ENCODE measurements around the gene TGM1. TPM values are rescaled to one million over a fixed set of nuclear protein-coding genes. Genes with fewer than 3 reads are reported as not detected.

The TGM1 gene
- 0.64 and 2.5 TPM in 2 replicates for total RNA-seq

- no peak for DNase-seq (ENCODE audit: extremely low read depth, low read depth, low spot score)
Observed at GRCh38 chr14:24262821-24263733, at the start of gene TGM1. Gene TGM1 (minus strand): TSS chr14:24263177. CDS start chr14:24262352, 825 bp downstream.

- no peak for DNase-seq (ENCODE audit: extremely low read depth, low read depth, low spot score)
Observed at GRCh38 chr14:24311837-24312615, 49.0 kb upstream of the TGM1 start.

GRCh38 chr14:24310646-24311604 is 47.9 kb upstream of the TGM1 start, which contains the start of gene LTB4R:
Gene LTB4R (plus strand): TSS chr14:24311502. CDS start chr14:24315652, 4,150 bp downstream.
- no peak for DNase-seq (ENCODE audit: extremely low read depth, low read depth, low spot score)

- no peak for DNase-seq (ENCODE audit: extremely low read depth, low read depth, low spot score)
Observed at GRCh38 chr14:24310265-24310645, 47.3 kb upstream of the TGM1 start.

- DNase-seq (ENCODE audit: extremely low read depth, low read depth, low spot score): no peak
Observed at GRCh38 chr14:24309538-24310264, 46.7 kb upstream of the TGM1 start, which contains the start of gene LTB4R2. Gene LTB4R2 (plus strand): TSS chr14:24310140. CDS start chr14:24310665, 525 bp downstream.

GRCh38 chr14:24308342-24309124 is 45.6 kb upstream of the TGM1 start:
- DNase-seq (ENCODE audit: extremely low read depth, low read depth, low spot score): no peak

GRCh38 chr14:24307575-24308341 is 44.8 kb upstream of the TGM1 start, which contains the start of gene CIDEB:
Gene CIDEB (minus strand): TSS chr14:24307977. CDS start chr14:24307858, 119 bp downstream.
- no peak for DNase-seq (ENCODE audit: extremely low read depth, low read depth, low spot score)

- no peak for DNase-seq (ENCODE audit: extremely low read depth, low read depth, low spot score)
Observed at GRCh38 chr14:24307156-24307574, 44.2 kb upstream of the TGM1 start.

- DNase-seq (ENCODE audit: extremely low read depth, low read depth, low spot score): no peak
Observed at GRCh38 chr14:24304019-24304387, 41.0 kb upstream of the TGM1 start.

- DNase-seq (ENCODE audit: extremely low read depth, low read depth, low spot score): no peak
Observed at GRCh38 chr14:24300326-24300980, 37.5 kb upstream of the TGM1 start.

GRCh38 chr14:24299255-24300191 is 36.5 kb upstream of the TGM1 start, which contains the start of the genes DHRS1 and NOP9:
Gene DHRS1 (minus strand): TSS chr14:24299780. CDS start chr14:24299106, 674 bp downstream.
Gene NOP9 (plus strand): TSS chr14:24299850. CDS start chr14:24299955, 105 bp downstream.
- no peak for DNase-seq (ENCODE audit: extremely low read depth, low read depth, low spot score)

GRCh38 chr14:24298892-24299254 is 35.9 kb upstream of the TGM1 start:
- no peak for DNase-seq (ENCODE audit: extremely low read depth, low read depth, low spot score)

- no peak for DNase-seq (ENCODE audit: extremely low read depth, low read depth, low spot score)
Observed at GRCh38 chr14:24297190-24297964, 34.4 kb upstream of the TGM1 start.

- DNase-seq (ENCODE audit: extremely low read depth, low read depth, low spot score): peak; percentile 87
Observed at GRCh38 chr14:24296341-24297157, 33.6 kb upstream of the TGM1 start.

- DNase-seq (ENCODE audit: extremely low read depth, low read depth, low spot score): no peak
Observed at GRCh38 chr14:24293525-24293924, 30.5 kb upstream of the TGM1 start.

All from glomerular endothelial cell (primary cell).